D721Med (cell line): ENCODE measurements around the gene ADGRL2.

Source experiments
- DNase-seq: peaks from one replicate; pipeline ENCODE4 v3.0.0; 2011; ENCODE audit warnings: low spot score; ENCODE audit not compliant: insufficient read length
- FAIRE-seq: peaks from 2 replicates; lab custom pipeline; 2011; peaks lifted over from hg19 to GRCh38; lab: Jason Lieb, UNC
- CTCF ChIP-seq: IDR thresholded peaks from 2 replicates; pipeline ENCODE4 v1.5.1; 2012; ENCODE audit warnings: mild to moderate bottlenecking, control low read depth; ENCODE audit not compliant: insufficient read depth; ENCODE audit errors: missing control alignments

The ADGRL2 gene

GRCh38 chr1:81820765-81821164 lies 20.0 kb downstream of the ADGRL2 start:
- FAIRE-seq (no peak), DNase-seq (no peak)
- TF ChIP-seq CTCF = no peak

- DNase-seq (no peak), FAIRE-seq (no peak)
- no peak for TF ChIP-seq CTCF
Observed at GRCh38 chr1:81823082-81823481, 22.3 kb downstream of the ADGRL2 start.

- no peak for DNase-seq
- TF ChIP-seq CTCF = no peak
- FAIRE-seq = no peak
Observed at GRCh38 chr1:81824759-81825158, 24.0 kb downstream of the ADGRL2 start.

- no peak for DNase-seq
- no peak for FAIRE-seq
- TF ChIP-seq CTCF = no peak
Observed at GRCh38 chr1:81827942-81828341, 27.2 kb downstream of the ADGRL2 start.

GRCh38 chr1:81832573-81832972 lies 31.8 kb downstream of the ADGRL2 start:
- DNase-seq = no peak
- FAIRE-seq = no peak
- TF ChIP-seq CTCF = no peak

- DNase-seq (no peak), FAIRE-seq (peak; percentile 55)
- TF ChIP-seq CTCF = no peak
Observed at GRCh38 chr1:81833722-81834121, 33.0 kb downstream of the ADGRL2 start.

GRCh38 chr1:81834268-81834667 lies 33.5 kb downstream of the ADGRL2 start:
- FAIRE-seq = no peak
- DNase-seq = no peak
- no peak for TF ChIP-seq CTCF
